Skeletal muscle satellite cell (primary cell): Measurements from ENCODE around the gene LANCL2.

Source experiments
- H3K27me3 ChIP-seq: 2 replicates; pipeline ENCODE4 v1.7.0; 2013; ENCODE audit warnings: low read length; ENCODE audit not compliant: control insufficient read depth, insufficient read depth
- H3K36me3 ChIP-seq: 2 replicates; pipeline ENCODE4 v1.7.0; 2013; ENCODE audit warnings: mild to moderate bottlenecking, control low read depth, low read length; ENCODE audit not compliant: insufficient read depth
- H3K4me1 ChIP-seq: 2 replicates; pipeline ENCODE4 v1.7.0; 2013; ENCODE audit warnings: low read length; ENCODE audit not compliant: control insufficient read depth, insufficient read depth
- H3K4me2 ChIP-seq: 2 replicates; pipeline ENCODE4 v1.7.0; 2013; ENCODE audit warnings: mild to moderate bottlenecking, low read length
- H3K4me3 ChIP-seq: 2 replicates; pipeline ENCODE4 v1.7.0; 2013; ENCODE audit warnings: low read length
- H3K9ac ChIP-seq: 2 replicates; pipeline ENCODE4 v1.7.0; 2013; ENCODE audit warnings: mild to moderate bottlenecking, low read depth, low read length, moderate library complexity
- H3K9me3 ChIP-seq: replicated peaks from 2 replicates; pipeline ENCODE4 v1.7.0; 2013; ENCODE audit warnings: mild to moderate bottlenecking, control low read depth, low read length

The LANCL2 gene

GRCh38 chr7:55441774-55442522 lies 76.8 kb downstream of the LANCL2 start:
- H3K4me3 ChIP-seq: no peak overlapping the region
- no peaks in the 10 kb centered on the region for H3K36me3 ChIP-seq
- H3K9me3 ChIP-seq: no peaks in the 10 kb centered on the region
- H3K4me1 ChIP-seq: peaks cover 26% of the 10 kb centered on the region
- H3K27me3 ChIP-seq: no peaks in the 10 kb centered on the region
- H3K4me2 ChIP-seq: no peak overlapping the region
- no peak overlapping the region for H3K9ac ChIP-seq

- H3K27me3 ChIP-seq: no peaks in the 10 kb centered on the region
- no peak overlapping the region for H3K9ac ChIP-seq
- H3K4me1 ChIP-seq: peaks cover 15% of the 10 kb centered on the region
- no peaks in the 10 kb centered on the region for H3K36me3 ChIP-seq
- H3K4me3 ChIP-seq: no peak overlapping the region
- H3K9me3 ChIP-seq: no peaks in the 10 kb centered on the region
- H3K4me2 ChIP-seq: no peak overlapping the region
Measured at GRCh38 chr7:55444786-55445185, 79.6 kb downstream of the LANCL2 start.

DNA sequence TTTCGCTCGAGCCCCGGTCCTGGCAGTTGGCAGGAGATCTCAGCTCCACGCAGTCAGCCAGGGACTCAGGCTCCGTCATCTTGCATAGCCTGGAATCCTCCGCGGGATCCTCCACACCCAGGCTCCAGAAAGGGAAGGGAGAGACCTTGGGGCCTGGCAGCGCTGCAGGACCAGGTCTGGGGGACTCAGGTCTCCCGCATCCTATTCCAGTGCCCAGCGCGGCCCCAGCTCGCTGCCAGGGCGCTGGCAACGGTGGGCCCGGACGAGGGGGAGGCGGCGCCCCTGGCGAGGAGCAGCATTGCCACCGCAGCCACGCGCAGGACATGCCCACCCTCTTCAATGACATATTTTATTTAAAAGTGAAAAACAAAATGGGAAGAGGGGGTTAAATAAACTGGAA lies 83.4 kb downstream of the LANCL2 start:
- Histone ChIP-seq H3K27me3 (no peaks in the 10 kb centered on the region), H3K9me3 (no peaks in the 10 kb centered on the region), H3K9ac (no peak overlapping the region), H3K36me3 (no peaks in the 10 kb centered on the region), H3K4me3 (no peak overlapping the region), H3K4me2 (no peak overlapping the region), H3K4me1 (no peaks in the 10 kb centered on the region)

DNA sequence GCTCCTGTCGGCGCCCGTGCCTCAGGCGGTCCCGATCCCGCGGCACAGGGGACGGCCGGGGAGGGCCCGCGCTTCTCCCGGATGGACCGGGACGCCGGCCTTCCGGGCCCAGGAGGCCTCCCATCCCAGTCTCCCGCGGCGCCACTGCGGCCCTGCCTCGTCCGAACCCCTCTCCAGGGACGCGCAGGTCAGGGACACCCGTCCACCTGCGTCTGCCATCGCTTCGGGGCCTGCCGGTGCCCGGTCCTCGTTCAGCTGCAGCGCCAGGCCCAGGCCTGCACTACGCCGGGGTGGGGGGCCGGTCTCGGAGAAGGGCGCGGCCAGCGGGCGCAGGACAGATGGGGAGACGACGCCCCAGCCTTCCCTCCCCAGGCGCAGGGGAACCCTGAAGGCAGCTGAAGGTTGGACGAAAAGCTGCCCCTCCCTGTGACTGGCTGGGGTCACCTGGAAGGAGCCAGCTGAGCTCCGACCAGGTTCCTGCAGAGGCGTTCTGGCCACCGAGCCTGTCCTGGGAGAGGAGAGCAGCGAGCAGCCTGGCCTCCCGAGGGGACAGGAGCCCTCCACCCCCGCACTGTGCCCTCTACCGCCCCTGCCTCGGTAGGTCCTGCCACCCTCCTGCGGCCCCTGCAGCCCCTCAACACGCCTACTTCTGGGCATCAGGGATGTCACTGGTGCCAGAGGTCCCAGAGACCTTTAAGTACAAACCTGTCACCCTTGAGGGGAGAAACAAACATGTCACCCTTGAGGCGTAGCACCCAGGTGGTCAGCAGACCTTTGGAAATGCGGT lies 84.3 kb downstream of the LANCL2 start:
- Histone ChIP-seq H3K9ac (no peak overlapping the region), H3K9me3 (no peaks in the 10 kb centered on the region), H3K4me3 (no peak overlapping the region), H3K4me1 (no peaks in the 10 kb centered on the region), H3K27me3 (no peaks in the 10 kb centered on the region), H3K36me3 (no peaks in the 10 kb centered on the region), H3K4me2 (no peak overlapping the region)

GRCh38 chr7:55449992-55450535 lies 84.9 kb downstream of the LANCL2 start:
- Histone ChIP-seq H3K9ac (no peak overlapping the region), H3K36me3 (no peaks in the 10 kb centered on the region), H3K9me3 (no peaks in the 10 kb centered on the region), H3K4me3 (no peak overlapping the region), H3K27me3 (no peaks in the 10 kb centered on the region), H3K4me2 (no peak overlapping the region), H3K4me1 (no peaks in the 10 kb centered on the region)

DNA sequence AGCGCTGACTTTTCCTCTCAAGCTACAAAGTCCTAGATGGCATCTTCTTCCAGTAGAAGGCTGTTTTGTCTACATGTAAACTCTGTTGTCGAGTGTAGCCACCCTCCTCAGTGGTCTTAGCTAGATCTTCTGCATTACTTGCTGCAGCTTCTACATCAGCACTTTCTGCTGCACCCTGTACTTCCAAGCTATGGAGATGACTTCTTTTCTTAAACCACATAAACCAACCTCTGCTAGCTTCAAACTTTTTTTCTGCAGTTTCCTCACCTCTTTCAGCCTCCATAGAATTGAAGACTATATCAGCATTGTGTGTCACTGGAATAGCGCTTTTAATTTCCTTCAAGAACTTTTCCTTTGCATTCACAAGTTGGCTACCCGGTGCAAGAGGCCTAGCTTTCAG lies 87.8 kb downstream of the LANCL2 start:
- no peaks in the 10 kb centered on the region for H3K9me3 ChIP-seq
- no peaks in the 10 kb centered on the region for H3K27me3 ChIP-seq
- H3K4me2 ChIP-seq: no peak overlapping the region
- no peak overlapping the region for H3K4me3 ChIP-seq
- no peaks in the 10 kb centered on the region for H3K4me1 ChIP-seq
- no peak overlapping the region for H3K9ac ChIP-seq
- no peaks in the 10 kb centered on the region for H3K36me3 ChIP-seq

DNA sequence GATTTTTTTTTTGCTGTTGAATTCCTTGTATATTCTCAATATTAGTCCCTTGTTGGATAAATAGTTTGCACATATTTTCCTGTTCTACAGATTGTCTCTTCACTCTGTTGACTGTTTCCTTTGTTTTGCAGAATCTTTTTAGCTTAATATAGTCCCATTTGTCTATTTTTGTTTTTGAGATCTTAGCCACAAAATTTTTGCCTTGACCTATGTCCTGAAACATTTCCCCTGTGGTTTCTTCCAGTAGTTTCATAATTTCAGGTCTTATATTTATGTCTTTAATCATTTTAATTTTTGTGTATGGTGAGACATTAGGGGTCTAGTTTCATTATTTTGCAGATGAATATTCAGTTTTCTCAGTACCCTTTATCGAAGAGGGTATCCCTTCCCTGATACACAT lies 92.7 kb downstream of the LANCL2 start:
- Histone ChIP-seq H3K9ac (no peak overlapping the region), H3K4me3 (no peak overlapping the region), H3K9me3 (no peaks in the 10 kb centered on the region), H3K27me3 (no peaks in the 10 kb centered on the region), H3K36me3 (no peaks in the 10 kb centered on the region), H3K4me2 (no peak overlapping the region), H3K4me1 (no peaks in the 10 kb centered on the region)

- H3K4me3 ChIP-seq: no peak overlapping the region
- no peaks in the 10 kb centered on the region for H3K36me3 ChIP-seq
- H3K9me3 ChIP-seq: no peaks in the 10 kb centered on the region
- H3K4me2 ChIP-seq: no peak overlapping the region
- H3K27me3 ChIP-seq: no peaks in the 10 kb centered on the region
- H3K4me1 ChIP-seq: no peaks in the 10 kb centered on the region
- no peak overlapping the region for H3K9ac ChIP-seq
Measured at GRCh38 chr7:55458351-55458750, 93.2 kb downstream of the LANCL2 start.

DNA sequence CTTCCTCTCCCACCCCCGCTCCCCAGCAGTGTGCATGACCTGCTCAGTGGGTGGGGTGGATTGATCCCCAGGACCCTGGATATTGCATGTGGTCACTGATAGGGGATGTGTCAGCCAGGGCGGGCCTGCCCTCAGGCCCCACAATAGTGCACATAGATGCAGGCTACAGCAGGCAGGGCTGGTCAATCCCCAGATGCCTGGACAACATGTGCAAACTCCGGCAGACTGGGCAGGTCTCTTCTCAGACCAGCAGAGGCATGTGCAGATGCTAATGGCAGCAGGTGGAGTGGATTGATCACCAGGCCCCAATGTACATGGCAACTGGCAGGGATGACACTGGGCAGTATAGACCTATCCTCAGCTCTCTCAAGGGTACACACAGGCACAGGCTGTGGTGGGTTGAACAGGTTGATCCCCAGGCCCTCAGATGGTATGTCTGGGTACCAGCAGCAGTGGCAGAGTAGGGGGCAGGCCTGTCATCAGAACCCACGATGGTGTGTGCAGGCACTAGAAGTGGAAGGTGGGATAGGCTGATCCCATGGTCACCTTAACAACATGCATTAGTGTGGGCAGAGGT lies 98.6 kb downstream of the LANCL2 start:
- H3K27me3 ChIP-seq: no peaks in the 10 kb centered on the region
- H3K9me3 ChIP-seq: no peaks in the 10 kb centered on the region
- no peaks in the 10 kb centered on the region for H3K4me1 ChIP-seq
- no peak overlapping the region for H3K9ac ChIP-seq
- no peak overlapping the region for H3K4me3 ChIP-seq
- H3K36me3 ChIP-seq: peaks cover 33% of the 10 kb centered on the region
- no peak overlapping the region for H3K4me2 ChIP-seq

DNA sequence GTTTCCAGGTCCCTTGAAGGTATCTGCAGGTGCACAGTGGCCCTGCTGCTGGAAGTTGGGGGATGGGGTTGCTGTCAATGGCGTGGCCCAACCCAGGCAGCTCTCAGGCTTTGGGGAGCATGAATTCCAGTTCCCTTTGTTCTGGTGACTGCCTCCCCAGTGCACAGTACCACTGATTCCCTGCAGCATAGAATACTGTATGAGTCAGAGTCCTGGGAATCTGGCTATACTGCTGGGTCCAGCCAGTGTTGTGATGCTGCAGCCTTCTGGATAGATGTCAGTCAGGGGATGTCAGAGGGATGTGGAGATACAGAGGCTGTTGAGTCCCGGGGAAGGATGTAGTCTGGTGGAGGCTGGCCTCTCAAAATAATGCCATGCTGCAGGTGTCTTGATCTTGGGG lies 99.3 kb downstream of the LANCL2 start:
- Histone ChIP-seq H3K9ac (no peak overlapping the region), H3K4me2 (no peak overlapping the region), H3K4me1 (no peaks in the 10 kb centered on the region), H3K4me3 (no peak overlapping the region), H3K27me3 (no peaks in the 10 kb centered on the region), H3K36me3 (peaks cover 34% of the 10 kb centered on the region), H3K9me3 (no peaks in the 10 kb centered on the region)

DNA sequence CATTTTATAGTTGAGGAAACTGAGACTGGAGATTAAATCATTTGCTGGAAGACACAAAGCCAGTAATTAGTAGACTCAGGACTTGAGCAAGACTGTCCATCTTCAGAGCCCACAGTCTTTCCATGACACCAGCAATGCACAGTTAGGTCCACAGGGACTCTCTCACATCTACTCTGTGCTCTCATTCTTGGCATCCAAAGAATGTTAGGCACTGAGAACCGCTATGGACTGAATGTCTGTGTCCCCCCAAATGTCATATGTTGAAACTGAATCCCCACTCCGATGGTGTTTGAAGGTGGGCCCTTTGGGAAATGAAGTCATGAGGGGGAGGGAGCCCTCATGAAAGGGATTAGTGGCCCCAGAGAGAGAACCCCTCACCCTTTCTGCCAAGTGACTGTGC lies 100.6 kb downstream of the LANCL2 start:
- Histone ChIP-seq H3K9ac (no peak overlapping the region), H3K36me3 (peaks cover 34% of the 10 kb centered on the region), H3K4me1 (no peaks in the 10 kb centered on the region)

More for the DNA sequence above, 100.6 kb downstream of the LANCL2 start:
- Histone ChIP-seq H3K27me3 (no peaks in the 10 kb centered on the region), H3K4me3 (no peak overlapping the region), H3K4me2 (no peak overlapping the region), H3K9me3 (no peaks in the 10 kb centered on the region)
